ENCODE data around the gene VPS18.

- TF ChIP-seq POLR2A (IDR thresholded peaks at IDR 0.05; ENCODE audit: borderline replicate concordance, extremely low read depth, insufficient read depth, insufficient read length) (no peak), FOSL1 (IDR thresholded peaks at IDR 0.05; ENCODE audit: low read depth) (no peak), CTCF (IDR thresholded peaks at IDR 0.05 in 2 of 3, conservative IDR thresholded peaks at IDR 0.05 in 1 of 3; ENCODE audit: borderline replicate concordance in 1 of 3, insufficient read depth in 1 of 3, low read depth in 2 of 3, low read length in 2 of 3) (no peak), POLR2AphosphoS5 (IDR thresholded peaks at IDR 0.05; ENCODE audit: low read depth, low read length) (no peak), RAD21 (IDR thresholded peaks at IDR 0.05; ENCODE audit: low read depth) (no peak), TCF7L2 (IDR thresholded peaks at IDR 0.05; ENCODE audit: borderline replicate concordance, extremely low read depth, insufficient read depth, insufficient read length) (no peak), EZH2phosphoT487 (IDR thresholded peaks at IDR 0.05; ENCODE audit: borderline replicate concordance) (no peak), SP1 (IDR thresholded peaks at IDR 0.05; ENCODE audit: low read depth) (no peak), EZH2 (IDR thresholded peaks at IDR 0.05) (no peak)
These were observed 17.4 kb downstream of the VPS18 start for GRCh38 chr15:40911693-40912092.

All from HCT116 (cell line).